ENCODE data around the gene LRMDA.
"Not testable (repeated sequence)": the region's sequence is repeated elsewhere in the genome, so short reads cannot be mapped to it uniquely, and the experiment has no call there.

- TF ChIP-seq MAX (IDR thresholded peaks at IDR 0.05); SMC3 (IDR thresholded peaks at IDR 0.05); ELK1 (IDR thresholded peaks at IDR 0.05; ENCODE audit: low read depth, low read length); CTCF (IDR thresholded peaks at IDR 0.05); NFE2L2 (conservative IDR thresholded peaks at IDR 0.05; ENCODE audit: low read length); ZFP36 (IDR thresholded peaks at IDR 0.05; ENCODE audit: borderline replicate concordance, partially characterized antibody); FOSB (CRISPR knock-in tag; IDR thresholded peaks at IDR 0.05); POLR2A (IDR thresholded peaks at IDR 0.05; ENCODE audit: low read length); CHD2 (IDR thresholded peaks at IDR 0.05; ENCODE audit: low read length, partially characterized antibody); MAZ (IDR thresholded peaks at IDR 0.05; ENCODE audit: borderline replicate concordance, low read depth, low read length): not testable (repeated sequence)
- peak in 1 of 2 experiments; percentile 11; a peak in 1 of 4 replicates for TF ChIP-seq CEBPB (IDR thresholded peaks at IDR 0.05)
Measured at GRCh38 chr10:76584466-76584865, 1153.0 kb downstream of the LRMDA start.

All from A549 (cell line).